SK-N-MC (cell line): ENCODE results near the gene LRRN2.

Experiments
- EZH2 ChIP-seq: fragments of 200-600 bp; sonication (generic); IDR thresholded peaks from one replicate; pipeline ENCODE4 v1.6.1; 2017; ENCODE audit warnings: antibody characterized with exemption
- FOXP2 ChIP-seq: optimal IDR thresholded peaks from 2 replicates; pipeline ENCODE3; 2011; ENCODE audit warnings: mild to moderate bottlenecking, moderate library complexity; ENCODE audit not compliant: insufficient read depth; ENCODE audit errors: extremely low read length, control extremely low read depth
- POLR2AphosphoS5 ChIP-seq: IDR thresholded peaks from 2 replicates; pipeline ENCODE4 v1.6.1; 2012; ENCODE audit warnings: mild to moderate bottlenecking, low read depth, low read length, borderline replicate concordance

DNA sequence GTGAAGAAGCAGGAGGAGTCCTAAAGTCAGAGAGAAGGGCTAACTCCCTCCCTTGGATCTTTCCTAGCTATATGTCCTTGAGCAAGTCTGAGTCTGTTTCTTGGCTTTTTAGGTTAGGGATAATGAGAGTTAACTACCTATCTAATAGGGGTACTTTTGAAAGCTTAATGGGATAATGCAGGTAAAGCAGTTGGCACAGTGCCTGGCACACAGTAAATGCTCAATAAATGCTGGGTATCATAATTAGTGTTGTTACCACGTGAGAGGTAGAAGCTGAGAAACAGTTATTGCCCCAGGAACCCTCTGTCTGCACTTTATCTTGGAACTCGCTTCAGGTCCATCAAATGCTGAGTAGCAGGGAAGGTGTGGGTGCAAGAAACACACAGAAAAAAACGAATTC, 5.5 kb downstream of the LRRN2 start:
- no peak for TF ChIP-seq POLR2AphosphoS5
- no peak for TF ChIP-seq EZH2
- TF ChIP-seq FOXP2, result no peak
